Gastroesophageal sphincter (tissue), 3 donors: ENCODE data around the gene EXOSC7.

Experiments
- POLR2AphosphoS5 ChIP-seq: sonication (generic); formaldehyde crosslinking; IDR thresholded peaks from one replicate; pipeline ENCODE4 v1.6.1; 2017; ENCODE audit warnings: antibody characterized with exemption
- TF ChIP-seq, protein P1 (sequence below), 4 experiments: fragments of 200-600 bp in 2 of 4; fragments of 450-650 bp in 2 of 4; sonication (generic) in 1 of 4; IDR thresholded peaks; one replicate each; pipeline ENCODE4 v1.5.1; 2017 to 2019; ENCODE audit warnings: antibody characterized with exemption in 4 of 4, mild to moderate bottlenecking in 2 of 4, moderate library complexity in 2 of 4

DNA sequence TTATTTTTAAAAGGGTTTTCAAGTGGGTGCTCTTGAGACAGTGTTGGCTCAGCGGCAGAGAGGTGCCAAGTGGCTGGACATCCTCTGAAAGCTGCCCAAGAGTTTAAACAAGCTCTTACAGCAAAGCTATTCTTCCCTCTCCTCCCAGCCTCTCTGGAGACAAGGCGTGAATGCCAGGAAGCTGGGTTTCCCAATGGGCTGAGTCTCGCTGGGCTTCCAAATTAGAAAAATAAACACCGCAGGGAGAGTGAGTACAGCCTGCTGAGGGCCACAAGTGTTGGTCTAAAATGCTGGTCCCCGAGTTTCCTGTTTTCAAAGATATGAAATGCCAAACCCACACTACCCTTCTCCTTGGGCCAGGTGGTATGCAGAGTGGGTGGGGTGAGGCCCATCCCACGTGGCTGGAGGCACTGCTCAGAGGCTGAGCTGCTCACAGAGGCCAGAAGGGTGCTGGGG is 36.4 kb upstream of the EXOSC7 start:
- TF ChIP-seq, protein P1, sequence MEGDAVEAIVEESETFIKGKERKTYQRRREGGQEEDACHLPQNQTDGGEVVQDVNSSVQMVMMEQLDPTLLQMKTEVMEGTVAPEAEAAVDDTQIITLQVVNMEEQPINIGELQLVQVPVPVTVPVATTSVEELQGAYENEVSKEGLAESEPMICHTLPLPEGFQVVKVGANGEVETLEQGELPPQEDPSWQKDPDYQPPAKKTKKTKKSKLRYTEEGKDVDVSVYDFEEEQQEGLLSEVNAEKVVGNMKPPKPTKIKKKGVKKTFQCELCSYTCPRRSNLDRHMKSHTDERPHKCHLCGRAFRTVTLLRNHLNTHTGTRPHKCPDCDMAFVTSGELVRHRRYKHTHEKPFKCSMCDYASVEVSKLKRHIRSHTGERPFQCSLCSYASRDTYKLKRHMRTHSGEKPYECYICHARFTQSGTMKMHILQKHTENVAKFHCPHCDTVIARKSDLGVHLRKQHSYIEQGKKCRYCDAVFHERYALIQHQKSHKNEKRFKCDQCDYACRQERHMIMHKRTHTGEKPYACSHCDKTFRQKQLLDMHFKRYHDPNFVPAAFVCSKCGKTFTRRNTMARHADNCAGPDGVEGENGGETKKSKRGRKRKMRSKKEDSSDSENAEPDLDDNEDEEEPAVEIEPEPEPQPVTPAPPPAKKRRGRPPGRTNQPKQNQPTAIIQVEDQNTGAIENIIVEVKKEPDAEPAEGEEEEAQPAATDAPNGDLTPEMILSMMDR (IDR thresholded peaks at IDR 0.05): no peak
- no peak for TF ChIP-seq POLR2AphosphoS5
